HepG2 (cell line): Measurements from ENCODE around the gene CREBBP. TPM values are rescaled to one million over a fixed set of nuclear protein-coding genes. Genes with fewer than 3 reads are reported as not detected.

Experiments used
- AGO1 ChIP-seq: fragments of 200-400 bp; formaldehyde crosslinking; IDR thresholded peaks from 2 replicates; pipeline ENCODE4 v1.6.1; 2017; ENCODE audit warnings: mild to moderate bottlenecking, low read depth, low read length, moderate library complexity; ENCODE audit not compliant: poor library complexity, severe bottlenecking
- ATF1 ChIP-seq: IDR thresholded peaks from 2 replicates; pipeline ENCODE4 v1.6.1; 2016; ENCODE audit warnings: mild to moderate bottlenecking, control low read depth
- BORCS8-MEF2B ChIP-seq: sonication (generic); formaldehyde crosslinking; IDR thresholded peaks from 2 replicates; pipeline ENCODE4 v1.8.0; 2022; ENCODE audit warnings: mild to moderate bottlenecking, missing genetic modification reagents
- CBX5 ChIP-seq: sonication (generic); formaldehyde crosslinking; IDR thresholded peaks from 2 replicates; pipeline ENCODE4 v1.4.0; 2020; ENCODE audit warnings: missing genetic modification reagents, borderline replicate concordance
- ERF ChIP-seq: IDR thresholded peaks from 2 replicates; pipeline ENCODE4 v1.6.1; 2018; ENCODE audit warnings: missing biosample characterization, missing genetic modification reagents
- ETV5 ChIP-seq: IDR thresholded peaks from 2 replicates; pipeline ENCODE4 v1.6.1; 2018; ENCODE audit warnings: missing biosample characterization, missing genetic modification reagents, inconsistent platforms, borderline replicate concordance
- FLYWCH1 ChIP-seq: sonication (generic); formaldehyde crosslinking; IDR thresholded peaks from 2 replicates; pipeline ENCODE4 v1.8.1; 2023; ENCODE audit warnings: mild to moderate bottlenecking, missing genetic modification reagents
- JUNB ChIP-seq: sonication (generic); formaldehyde crosslinking; IDR thresholded peaks from 2 replicates; pipeline ENCODE4 v1.8.0; 2022; ENCODE audit warnings: missing genetic modification reagents, mild to moderate bottlenecking, borderline replicate concordance
- POLR2AphosphoS5 ChIP-seq: IDR thresholded peaks from 2 replicates; pipeline ENCODE4 v1.6.1; 2012; ENCODE audit warnings: low read depth, low read length
- RARA ChIP-seq: IDR thresholded peaks from 2 replicates; pipeline ENCODE4 v1.6.1; 2016; ENCODE audit warnings: missing genetic modification reagents, missing compliant biosample characterization
- SMARCC2 ChIP-seq: fragments of 450-650 bp; IDR thresholded peaks from 2 replicates; pipeline ENCODE4 v1.6.1; 2017; ENCODE audit warnings: antibody characterized with exemption, mild to moderate bottlenecking
- TARDBP ChIP-seq: sonication (generic); formaldehyde crosslinking; IDR thresholded peaks from 2 replicates; pipeline ENCODE4 v1.8.0; 2022; ENCODE audit warnings: mild to moderate bottlenecking, missing genetic modification reagents
- TCF12 ChIP-seq, 2 experiments: fragments of 450-650 bp in 1 of 2; sonication (generic) in 1 of 2; formaldehyde crosslinking in 1 of 2; IDR thresholded peaks; 2 replicates each; pipeline versions ENCODE4 v1.6.1 to v1.8.0; 2017 to 2022; ENCODE audit warnings: antibody characterized with exemption in 1 of 2, mild to moderate bottlenecking in 1 of 2, missing genetic modification reagents in 1 of 2, moderate library complexity in 1 of 2
- ZBTB42 ChIP-seq: sonication (generic); formaldehyde crosslinking; IDR thresholded peaks from 2 replicates; pipeline ENCODE4 v1.5.0; 2020; ENCODE audit warnings: mild to moderate bottlenecking, missing genetic modification reagents
- ZFP41 ChIP-seq: sonication (generic); formaldehyde crosslinking; IDR thresholded peaks from 2 replicates; pipeline ENCODE4 v1.4.0; 2020; ENCODE audit warnings: mild to moderate bottlenecking, missing genetic modification reagents, borderline replicate concordance
- ZNF382 ChIP-seq: sonication (generic); formaldehyde crosslinking; IDR thresholded peaks from 2 replicates; pipeline ENCODE4 v1.5.0; 2020; ENCODE audit warnings: missing genetic modification reagents, mild to moderate bottlenecking, borderline replicate concordance
- ZNF557 ChIP-seq: sonication (generic); formaldehyde crosslinking; IDR thresholded peaks from 2 replicates; pipeline ENCODE4 v1.4.0; 2020; ENCODE audit warnings: missing genetic modification reagents
- polyA plus RNA-seq, 8 experiments: library from polyadenylated mRNA; depleted of rRNA in 3 of 8; stranded (reverse) in 7 of 8; unstranded in 1 of 8; fragments of >200 nt; fragmentation: Illumina TruSeq in 4 of 8; extraction: Trizol in 4 of 8; gene quantifications; 2 replicates each; pipeline versions ENCODE4 v1.2.1 to v1.2.3, GENCODE V29; 2011 to 2016; ENCODE audit warnings: low read depth in 4 of 8, missing spikeins in 1 of 8, mixed read lengths in 1 of 8; ENCODE audit not compliant: insufficient read depth in 1 of 8
- total RNA-seq, 5 experiments: library from RNA; depleted of rRNA; stranded (reverse); fragments of >200 nt; fragmentation: Illumina TruSeq; extraction: Trizol; gene quantifications; 2 replicates each; pipeline ENCODE4 v1.2.3, GENCODE V29; 2016; ENCODE audit warnings: low read depth in 1 of 5
- TF ChIP-seq, protein P1 (sequence below): sonication (generic); formaldehyde crosslinking; IDR thresholded peaks from 2 replicates; pipeline ENCODE4 v1.4.0; 2020; ENCODE audit warnings: mild to moderate bottlenecking, low read depth, missing genetic modification reagents
- TF ChIP-seq, protein P2 (sequence below): sonication (generic); formaldehyde crosslinking; IDR thresholded peaks from 2 replicates; pipeline ENCODE4 v1.8.1; 2023; ENCODE audit warnings: mild to moderate bottlenecking, missing genetic modification reagents
- TF ChIP-seq, protein P3 (sequence below): sonication (generic); formaldehyde crosslinking; IDR thresholded peaks from 2 replicates; pipeline ENCODE4 v1.9.0; 2021; ENCODE audit warnings: mild to moderate bottlenecking, missing genetic modification reagents

CREBBP gene
- total and polyA plus RNA-seq, 2 of the 13 experiments (the other 11 are each of a cell fraction or from before 2014, with no cell fraction given): 5.3 to 10.4 TPM

DNA sequence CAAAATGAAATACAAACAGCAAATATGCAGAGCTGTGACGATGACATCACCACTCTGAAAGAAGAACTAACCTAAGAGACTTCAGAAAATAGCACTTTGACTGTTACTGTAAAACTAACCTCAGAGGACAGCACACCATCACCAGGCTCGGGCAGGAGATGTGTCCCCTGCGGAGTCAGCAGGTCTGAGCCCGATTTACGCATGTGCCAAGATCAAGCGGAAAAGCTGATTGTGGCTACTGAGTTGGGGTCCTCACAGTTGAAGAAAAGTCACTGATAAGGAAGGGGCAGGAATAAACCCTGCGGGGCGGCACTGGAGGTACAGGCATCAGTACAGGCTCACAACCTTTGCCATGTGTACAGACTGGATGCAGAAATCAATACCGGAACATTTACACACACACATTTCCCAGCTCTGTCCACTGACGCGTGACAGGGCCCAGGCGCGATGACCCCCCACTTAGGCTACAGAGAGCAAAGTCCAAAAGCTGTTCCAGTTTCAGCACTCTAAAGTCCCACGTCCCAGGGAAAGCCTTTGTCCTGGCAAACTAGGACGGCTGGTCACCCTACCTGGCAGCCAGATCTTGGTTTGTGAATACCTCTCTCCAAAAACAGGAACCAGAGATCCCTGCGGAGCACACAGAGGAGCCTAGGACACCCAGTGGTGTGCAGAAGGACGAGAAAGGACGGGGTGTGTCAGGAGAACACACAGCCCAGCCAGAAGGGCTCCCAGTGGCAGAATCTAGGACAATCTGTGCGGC lies 184.7 kb downstream of the CREBBP start (continued):
- peak; percentile 93 for TF ChIP-seq RARA (CRISPR knock-in tag)
- TF ChIP-seq ETV5 (CRISPR knock-in tag): peak; percentile 98
- TF ChIP-seq JUNB (CRISPR knock-in tag): peak; percentile 62; the same call in 1 of the 2 replicates
- TF ChIP-seq ZNF382 (CRISPR knock-in tag): no peak
- TF ChIP-seq BORCS8-MEF2B (CRISPR knock-in tag): peak; percentile 82
- TF ChIP-seq ATF1 (CRISPR knock-in tag): peak; percentile 74
- peak; percentile 98 for TF ChIP-seq ERF (CRISPR knock-in tag)
- no peak for TF ChIP-seq AGO1
- peak; percentile 83; the same call in 1 of the 2 replicates for TF ChIP-seq CBX5
- TF ChIP-seq FLYWCH1: 0 out of 2 replicates have a peak, but pooled peaks have one; percentile 23
- TF ChIP-seq TCF12 (IDR thresholded peaks at IDR 0.05): no peak
- peak; percentile 84 for TF ChIP-seq TCF12 (CRISPR knock-in tag; IDR thresholded peaks at IDR 0.05)
- TF ChIP-seq, protein P1, sequence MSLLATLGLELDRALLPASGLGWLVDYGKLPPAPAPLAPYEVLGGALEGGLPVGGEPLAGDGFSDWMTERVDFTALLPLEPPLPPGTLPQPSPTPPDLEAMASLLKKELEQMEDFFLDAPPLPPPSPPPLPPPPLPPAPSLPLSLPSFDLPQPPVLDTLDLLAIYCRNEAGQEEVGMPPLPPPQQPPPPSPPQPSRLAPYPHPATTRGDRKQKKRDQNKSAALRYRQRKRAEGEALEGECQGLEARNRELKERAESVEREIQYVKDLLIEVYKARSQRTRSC (CRISPR knock-in tag): no peak; the same call in 1 of the 2 replicates
- no peak for TF ChIP-seq ZBTB42 (CRISPR knock-in tag)
- TF ChIP-seq, protein P2, sequence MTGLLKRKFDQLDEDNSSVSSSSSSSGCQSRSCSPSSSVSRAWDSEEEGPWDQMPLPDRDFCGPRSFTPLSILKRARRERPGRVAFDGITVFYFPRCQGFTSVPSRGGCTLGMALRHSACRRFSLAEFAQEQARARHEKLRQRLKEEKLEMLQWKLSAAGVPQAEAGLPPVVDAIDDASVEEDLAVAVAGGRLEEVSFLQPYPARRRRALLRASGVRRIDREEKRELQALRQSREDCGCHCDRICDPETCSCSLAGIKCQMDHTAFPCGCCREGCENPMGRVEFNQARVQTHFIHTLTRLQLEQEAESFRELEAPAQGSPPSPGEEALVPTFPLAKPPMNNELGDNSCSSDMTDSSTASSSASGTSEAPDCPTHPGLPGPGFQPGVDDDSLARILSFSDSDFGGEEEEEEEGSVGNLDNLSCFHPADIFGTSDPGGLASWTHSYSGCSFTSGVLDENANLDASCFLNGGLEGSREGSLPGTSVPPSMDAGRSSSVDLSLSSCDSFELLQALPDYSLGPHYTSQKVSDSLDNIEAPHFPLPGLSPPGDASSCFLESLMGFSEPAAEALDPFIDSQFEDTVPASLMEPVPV (CRISPR knock-in tag): peak; percentile 93; the same call in 1 of the 2 replicates
- peak; percentile 84; the same call in 1 of the 2 replicates for TF ChIP-seq ZNF557 (CRISPR knock-in tag)
- no peak for TF ChIP-seq ZFP41 (CRISPR knock-in tag)
- TF ChIP-seq SMARCC2: no peak
- TF ChIP-seq TARDBP (CRISPR knock-in tag): peak; percentile 98
- peak; percentile 96 for TF ChIP-seq POLR2AphosphoS5
- TF ChIP-seq, protein P3, sequence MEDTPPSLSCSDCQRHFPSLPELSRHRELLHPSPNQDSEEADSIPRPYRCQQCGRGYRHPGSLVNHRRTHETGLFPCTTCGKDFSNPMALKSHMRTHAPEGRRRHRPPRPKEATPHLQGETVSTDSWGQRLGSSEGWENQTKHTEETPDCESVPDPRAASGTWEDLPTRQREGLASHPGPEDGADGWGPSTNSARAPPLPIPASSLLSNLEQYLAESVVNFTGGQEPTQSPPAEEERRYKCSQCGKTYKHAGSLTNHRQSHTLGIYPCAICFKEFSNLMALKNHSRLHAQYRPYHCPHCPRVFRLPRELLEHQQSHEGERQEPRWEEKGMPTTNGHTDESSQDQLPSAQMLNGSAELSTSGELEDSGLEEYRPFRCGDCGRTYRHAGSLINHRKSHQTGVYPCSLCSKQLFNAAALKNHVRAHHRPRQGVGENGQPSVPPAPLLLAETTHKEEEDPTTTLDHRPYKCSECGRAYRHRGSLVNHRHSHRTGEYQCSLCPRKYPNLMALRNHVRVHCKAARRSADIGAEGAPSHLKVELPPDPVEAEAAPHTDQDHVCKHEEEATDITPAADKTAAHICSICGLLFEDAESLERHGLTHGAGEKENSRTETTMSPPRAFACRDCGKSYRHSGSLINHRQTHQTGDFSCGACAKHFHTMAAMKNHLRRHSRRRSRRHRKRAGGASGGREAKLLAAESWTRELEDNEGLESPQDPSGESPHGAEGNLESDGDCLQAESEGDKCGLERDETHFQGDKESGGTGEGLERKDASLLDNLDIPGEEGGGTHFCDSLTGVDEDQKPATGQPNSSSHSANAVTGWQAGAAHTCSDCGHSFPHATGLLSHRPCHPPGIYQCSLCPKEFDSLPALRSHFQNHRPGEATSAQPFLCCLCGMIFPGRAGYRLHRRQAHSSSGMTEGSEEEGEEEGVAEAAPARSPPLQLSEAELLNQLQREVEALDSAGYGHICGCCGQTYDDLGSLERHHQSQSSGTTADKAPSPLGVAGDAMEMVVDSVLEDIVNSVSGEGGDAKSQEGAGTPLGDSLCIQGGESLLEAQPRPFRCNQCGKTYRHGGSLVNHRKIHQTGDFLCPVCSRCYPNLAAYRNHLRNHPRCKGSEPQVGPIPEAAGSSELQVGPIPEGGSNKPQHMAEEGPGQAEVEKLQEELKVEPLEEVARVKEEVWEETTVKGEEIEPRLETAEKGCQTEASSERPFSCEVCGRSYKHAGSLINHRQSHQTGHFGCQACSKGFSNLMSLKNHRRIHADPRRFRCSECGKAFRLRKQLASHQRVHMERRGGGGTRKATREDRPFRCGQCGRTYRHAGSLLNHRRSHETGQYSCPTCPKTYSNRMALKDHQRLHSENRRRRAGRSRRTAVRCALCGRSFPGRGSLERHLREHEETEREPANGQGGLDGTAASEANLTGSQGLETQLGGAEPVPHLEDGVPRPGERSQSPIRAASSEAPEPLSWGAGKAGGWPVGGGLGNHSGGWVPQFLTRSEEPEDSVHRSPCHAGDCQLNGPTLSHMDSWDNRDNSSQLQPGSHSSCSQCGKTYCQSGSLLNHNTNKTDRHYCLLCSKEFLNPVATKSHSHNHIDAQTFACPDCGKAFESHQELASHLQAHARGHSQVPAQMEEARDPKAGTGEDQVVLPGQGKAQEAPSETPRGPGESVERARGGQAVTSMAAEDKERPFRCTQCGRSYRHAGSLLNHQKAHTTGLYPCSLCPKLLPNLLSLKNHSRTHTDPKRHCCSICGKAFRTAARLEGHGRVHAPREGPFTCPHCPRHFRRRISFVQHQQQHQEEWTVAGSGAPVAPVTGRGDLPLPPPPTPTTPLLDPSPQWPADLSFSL: peak; percentile 72; the same call in 1 of the 2 replicates
